ENCODE measurements around the gene RNF25.

The RNF25 gene

GRCh38 chr2:218622606-218623365 is 49.0 kb downstream of the RNF25 start:
- no peak for DNase-seq

- DNase-seq: no peak
Observed at GRCh38 chr2:218621007-218621406, 50.8 kb downstream of the RNF25 start.

GRCh38 chr2:218618102-218618860 is 53.5 kb downstream of the RNF25 start:
- no peak for DNase-seq

- no peak for DNase-seq
Observed at GRCh38 chr2:218615868-218616315, 55.9 kb downstream of the RNF25 start.
